Adipocyte (in vitro differentiated cells): ENCODE data around the gene HEXA.

Source experiments
- DNase-seq: peaks from one replicate; pipeline ENCODE4 v3.0.0-alpha.2; 2015; ENCODE audit warnings: low read depth
- H3K27me3 ChIP-seq: replicated peaks from 2 replicates; pipeline ENCODE4 v1.7.0; 2013; ENCODE audit warnings: mild to moderate bottlenecking, low read length, moderate library complexity; ENCODE audit not compliant: control insufficient read depth, insufficient read depth
- H3K36me3 ChIP-seq: 2 replicates; pipeline ENCODE4 v1.7.0; 2013; ENCODE audit warnings: low read length, mild to moderate bottlenecking, moderate library complexity; ENCODE audit not compliant: control insufficient read depth, insufficient read depth, severe bottlenecking
- H3K4me1 ChIP-seq: 2 replicates; pipeline ENCODE4 v1.7.0; 2013; ENCODE audit warnings: mild to moderate bottlenecking, low read length, moderate library complexity; ENCODE audit not compliant: control insufficient read depth, insufficient read depth
- H3K4me3 ChIP-seq: 2 replicates; pipeline ENCODE4 v1.7.0; 2013; ENCODE audit warnings: mild to moderate bottlenecking, low read length, moderate library complexity
- H3K9ac ChIP-seq: 2 replicates; pipeline ENCODE4 v1.7.0; 2013; ENCODE audit warnings: mild to moderate bottlenecking, low read length, moderate library complexity
- H3K9me3 ChIP-seq: 2 replicates; pipeline ENCODE4 v1.7.0; 2013; ENCODE audit warnings: mild to moderate bottlenecking, low read length, moderate library complexity; ENCODE audit not compliant: control insufficient read depth

Gene HEXA

GRCh38 chr15:72345280-72345679 is 30.5 kb downstream of the HEXA start:
- no peak for DNase-seq
- no peak overlapping the region for H3K4me3 ChIP-seq
- H3K4me1 ChIP-seq, result peaks cover 4% of the 10 kb centered on the region
- H3K9ac ChIP-seq, result no peak overlapping the region
- no peaks in the 10 kb centered on the region for H3K27me3 ChIP-seq
- H3K36me3 ChIP-seq, result peaks cover 71% of the 10 kb centered on the region
- no peaks in the 10 kb centered on the region for H3K9me3 ChIP-seq

- Histone ChIP-seq H3K4me1 (peaks cover 9% of the 10 kb centered on the region), H3K36me3 (peaks cover 67% of the 10 kb centered on the region), H3K4me3 (no peak overlapping the region), H3K27me3 (no peaks in the 10 kb centered on the region), H3K9me3 (no peaks in the 10 kb centered on the region), H3K9ac (no peak overlapping the region)
- DNase-seq, result no peak
These were observed 31.2 kb downstream of the HEXA start for GRCh38 chr15:72344602-72345001.

- H3K9ac ChIP-seq, result no peak overlapping the region
- no peak overlapping the region for H3K4me3 ChIP-seq
- H3K27me3 ChIP-seq, result no peaks in the 10 kb centered on the region
- H3K4me1 ChIP-seq, result peaks cover 19% of the 10 kb centered on the region
- DNase-seq, result peak; percentile 19
- peaks cover 48% of the 10 kb centered on the region for H3K36me3 ChIP-seq
- no peaks in the 10 kb centered on the region for H3K9me3 ChIP-seq
These were observed 33.4 kb downstream of the HEXA start for GRCh38 chr15:72342385-72342784.

- Histone ChIP-seq H3K36me3 (peaks cover 38% of the 10 kb centered on the region), H3K9me3 (no peaks in the 10 kb centered on the region), H3K4me1 (peaks cover 19% of the 10 kb centered on the region), H3K27me3 (no peaks in the 10 kb centered on the region), H3K9ac (no peak overlapping the region), H3K4me3 (no peak overlapping the region)
- peak; percentile 7 for DNase-seq
These were observed 34.5 kb downstream of the HEXA start for GRCh38 chr15:72341361-72341760.

GRCh38 chr15:72340366-72340765 is 35.4 kb downstream of the HEXA start:
- peaks cover 19% of the 10 kb centered on the region for H3K4me1 ChIP-seq
- H3K9ac ChIP-seq, result peak overlapping the region; percentile 57
- H3K36me3 ChIP-seq, result peaks cover 28% of the 10 kb centered on the region
- peak; percentile 52 for DNase-seq
- no peaks in the 10 kb centered on the region for H3K27me3 ChIP-seq
- H3K9me3 ChIP-seq, result no peaks in the 10 kb centered on the region
- H3K4me3 ChIP-seq, result no peak overlapping the region

- Histone ChIP-seq H3K27me3 (no peaks in the 10 kb centered on the region), H3K36me3 (peaks cover 24% of the 10 kb centered on the region), H3K9me3 (no peaks in the 10 kb centered on the region), H3K4me3 (no peak overlapping the region), H3K4me1 (peaks cover 19% of the 10 kb centered on the region), H3K9ac (peak overlapping the region; percentile 57)
- DNase-seq, result peak; percentile 93
These were observed 36.0 kb downstream of the HEXA start for GRCh38 chr15:72339777-72340177.

- peak overlapping the region; percentile 80 for H3K9ac ChIP-seq
- peak; percentile 96 for DNase-seq
- no peaks in the 10 kb centered on the region for H3K9me3 ChIP-seq
- no peaks in the 10 kb centered on the region for H3K27me3 ChIP-seq
- peaks cover 19% of the 10 kb centered on the region for H3K4me1 ChIP-seq
- H3K4me3 ChIP-seq, result peak overlapping the region; percentile 53
- H3K36me3 ChIP-seq, result peaks cover 15% of the 10 kb centered on the region
These were observed 37.0 kb downstream of the HEXA start for GRCh38 chr15:72338617-72339321.

- Histone ChIP-seq H3K4me1 (peaks cover 19% of the 10 kb centered on the region), H3K9ac (no peak overlapping the region), H3K27me3 (no peaks in the 10 kb centered on the region), H3K9me3 (no peaks in the 10 kb centered on the region), H3K36me3 (peaks cover 8% of the 10 kb centered on the region), H3K4me3 (no peak overlapping the region)
- no peak for DNase-seq
These were observed 37.7 kb downstream of the HEXA start for GRCh38 chr15:72338148-72338547.

GRCh38 chr15:72334842-72335241 is 41.0 kb downstream of the HEXA start:
- H3K9me3 ChIP-seq, result no peaks in the 10 kb centered on the region
- no peaks in the 10 kb centered on the region for H3K27me3 ChIP-seq
- no peak overlapping the region for H3K9ac ChIP-seq
- H3K36me3 ChIP-seq, result peaks cover 5% of the 10 kb centered on the region
- H3K4me1 ChIP-seq, result peaks cover 11% of the 10 kb centered on the region
- no peak for DNase-seq
- no peak overlapping the region for H3K4me3 ChIP-seq

GRCh38 chr15:72331021-72331420 is 44.8 kb downstream of the HEXA start:
- H3K9me3 ChIP-seq, result no peaks in the 10 kb centered on the region
- no peaks in the 10 kb centered on the region for H3K27me3 ChIP-seq
- H3K36me3 ChIP-seq, result peaks cover 16% of the 10 kb centered on the region
- H3K4me1 ChIP-seq, result no peaks in the 10 kb centered on the region
- no peak for DNase-seq
- no peak overlapping the region for H3K9ac ChIP-seq
- H3K4me3 ChIP-seq, result no peak overlapping the region

- H3K36me3 ChIP-seq, result peaks cover 21% of the 10 kb centered on the region
- peaks cover 2% of the 10 kb centered on the region for H3K27me3 ChIP-seq
- no peak overlapping the region for H3K9ac ChIP-seq
- peaks cover 12% of the 10 kb centered on the region for H3K9me3 ChIP-seq
- peaks cover 3% of the 10 kb centered on the region for H3K4me1 ChIP-seq
- H3K4me3 ChIP-seq, result no peak overlapping the region
- no peak for DNase-seq
These were observed 52.1 kb downstream of the HEXA start for GRCh38 chr15:72323752-72324151.
